Tibial nerve (tissue), 4 donors: Measurements from ENCODE around the gene LMO4. TPM values are rescaled to one million over a fixed set of nuclear protein-coding genes. Genes with fewer than 3 reads are reported as not detected.

Experiments used
- DNase-seq, 2 donors: peaks; one replicate each; pipeline ENCODE4 v3.0.0-alpha.2; 2019; ENCODE audit warnings: low spot score in 2 of 2
- H3K27ac ChIP-seq, 4 donors: fragments of 200-600 bp; sonication (generic) in 3 of 4; one replicate each; pipeline ENCODE4 v1.5.1; 2017 to 2019; ENCODE audit warnings: mild to moderate bottlenecking in 1 of 4
- H3K27me3 ChIP-seq, 2 donors: fragments of 200-600 bp; sonication (generic) in 1 of 2; one replicate each; pipeline versions ENCODE4 v1.5.1 to v1.6.0; 2017 to 2019
- H3K36me3 ChIP-seq, 3 donors: fragments of 200-600 bp; sonication (generic); one replicate each; pipeline ENCODE4 v1.5.1; 2018 to 2019
- H3K4me1 ChIP-seq, 4 donors: fragments of 200-600 bp; sonication (generic) in 3 of 4; one replicate each; pipeline ENCODE4 v1.5.1; 2017 to 2019
- H3K4me3 ChIP-seq, 4 donors: fragments of 200-600 bp; sonication (generic) in 3 of 4; one replicate each; pipeline ENCODE4 v1.5.1; 2017 to 2019; ENCODE audit warnings: mild to moderate bottlenecking in 1 of 4, moderate library complexity in 1 of 4
- H3K9me3 ChIP-seq, 4 donors: fragments of 200-600 bp; sonication (generic) in 3 of 4; one replicate each; pipeline ENCODE4 v1.5.1; 2017 to 2019
- CTCF ChIP-seq, 5 experiments: fragments of 200-600 bp in 3 of 5; fragments of 450-650 bp in 2 of 5; sonication (generic) in 3 of 5; IDR thresholded peaks; one replicate each; pipeline ENCODE4 v1.5.1; 2016 to 2019; ENCODE audit warnings: antibody characterized with exemption in 5 of 5, mild to moderate bottlenecking in 3 of 5, moderate library complexity in 2 of 5
- EP300 ChIP-seq, 2 donors: sonication (generic); formaldehyde crosslinking; IDR thresholded peaks; one replicate each; pipeline ENCODE4 v1.6.1; 2017; ENCODE audit warnings: antibody characterized with exemption in 2 of 2, mild to moderate bottlenecking in 1 of 2
- POLR2A ChIP-seq, 2 donors: fragments of 450-650 bp; IDR thresholded peaks; one replicate each; pipeline ENCODE4 v1.6.1; 2017; ENCODE audit warnings: antibody characterized with exemption in 2 of 2, mild to moderate bottlenecking in 2 of 2, moderate library complexity in 2 of 2
- WGBS, 2 donors: methylation state at CpG; one replicate each; pipeline ENCODE4 v1.1.5; 2018; 5-methylcytosine and 5-hydroxymethylcytosine counted together
- total RNA-seq, 4 donors: library from RNA; depleted of rRNA; stranded (reverse); fragments of >200 nt; gene quantifications; one replicate each; pipeline ENCODE4 v1.1.0, GENCODE V29; 2016

LMO4 gene
- total RNA-seq, 4 donors from 2014 or later, result 34.7 to 43.2 (median 40.7) TPM

DNA sequence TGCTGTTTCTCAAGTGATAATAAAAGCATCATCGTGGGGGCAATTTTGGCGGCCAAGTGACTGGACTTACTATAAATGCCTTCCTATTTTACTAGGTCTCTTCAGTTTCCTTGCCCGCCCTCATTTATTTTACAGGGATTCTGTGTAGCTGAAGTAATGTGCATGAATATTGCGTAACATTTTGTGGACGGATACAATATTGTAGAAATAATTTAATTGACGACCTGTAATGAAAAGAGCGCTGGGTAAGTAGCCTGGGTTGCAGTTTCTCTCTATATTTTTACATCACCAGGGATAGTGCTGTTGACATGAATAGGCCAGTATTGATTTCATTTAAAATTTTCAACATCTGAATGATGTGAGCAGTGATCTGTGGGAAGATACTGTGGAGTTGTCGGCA lies 28.1 kb upstream of the LMO4 start:
- Histone ChIP-seq H3K27me3 (no peaks in the 10 kb centered on the region), H3K36me3 (no peaks in the 10 kb centered on the region), H3K27ac (no peak overlapping the region), H3K4me3 (no peak overlapping the region), H3K9me3 (no peaks in the 10 kb centered on the region), H3K4me1 (no peaks in the 10 kb centered on the region)
- 82 to 85% methylated on average over 8 of the region's 8 CpGs for WGBS, 2 donors
- TF ChIP-seq EP300 (IDR thresholded peaks at IDR 0.05), result no peak
- no peak for TF ChIP-seq CTCF (IDR thresholded peaks at IDR 0.05)
- TF ChIP-seq POLR2A (IDR thresholded peaks at IDR 0.05), result no peak
- DNase-seq, result no peak

GRCh38 chr1:87305151-87305550 lies 23.5 kb upstream of the LMO4 start:
- no peak for DNase-seq
- Histone ChIP-seq H3K27ac (no peak overlapping the region), H3K36me3 (no peaks in the 10 kb centered on the region), H3K4me3 (no peak overlapping the region), H3K9me3 (no peaks in the 10 kb centered on the region), H3K27me3 (no peaks in the 10 kb centered on the region), H3K4me1 (no peaks in the 10 kb centered on the region)
- WGBS, 2 donors, result 80 to 89% methylated on average over 5 of the region's 5 CpGs
- TF ChIP-seq POLR2A (IDR thresholded peaks at IDR 0.05), result no peak
- TF ChIP-seq EP300 (IDR thresholded peaks at IDR 0.05), result no peak
- TF ChIP-seq CTCF (IDR thresholded peaks at IDR 0.05), result no peak

- no peak overlapping the region for H3K4me3 ChIP-seq
- WGBS, 2 donors, result 52 to 66% methylated on average over 7 of the region's 7 CpGs
- DNase-seq, result no peak
- H3K27ac ChIP-seq, result no peak overlapping the region
- no peaks in the 10 kb centered on the region for H3K27me3 ChIP-seq
- no peak for TF ChIP-seq CTCF (IDR thresholded peaks at IDR 0.05)
- no peak for TF ChIP-seq POLR2A (IDR thresholded peaks at IDR 0.05)
- no peak for TF ChIP-seq EP300 (IDR thresholded peaks at IDR 0.05)
- no peaks in the 10 kb centered on the region for H3K4me1 ChIP-seq
- no peaks in the 10 kb centered on the region for H3K9me3 ChIP-seq
- no peaks in the 10 kb centered on the region for H3K36me3 ChIP-seq
Observed at GRCh38 chr1:87305762-87306161, 22.9 kb upstream of the LMO4 start.

DNA sequence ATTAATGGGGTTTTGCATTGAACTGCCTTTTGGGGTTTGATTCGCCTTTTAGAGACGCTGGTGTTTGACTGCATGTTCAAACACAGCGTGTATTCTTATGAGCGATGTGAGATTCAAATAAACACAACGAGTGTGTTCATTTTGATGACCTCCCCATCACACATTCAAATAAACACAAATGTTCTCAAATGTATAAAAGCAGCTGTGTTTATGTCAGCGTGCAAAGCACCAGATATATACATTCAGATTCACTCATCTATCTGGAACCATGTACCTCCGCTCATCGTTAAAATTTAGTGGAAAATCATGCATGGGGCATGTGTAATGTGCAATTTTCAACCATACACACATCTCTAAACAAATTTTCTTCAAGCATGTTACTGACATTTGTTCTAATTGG lies 21.4 kb upstream of the LMO4 start:
- WGBS, 2 donors, result 64 to 66% methylated on average over 8 of the region's 8 CpGs
- H3K4me1 ChIP-seq, result no peaks in the 10 kb centered on the region

GRCh38 chr1:87307931-87308330 lies 20.7 kb upstream of the LMO4 start:
- H3K27me3 ChIP-seq, result no peaks in the 10 kb centered on the region
- H3K4me3 ChIP-seq, result no peak overlapping the region
- H3K36me3 ChIP-seq, result no peaks in the 10 kb centered on the region
- H3K4me1 ChIP-seq, result no peaks in the 10 kb centered on the region
- no peak overlapping the region for H3K27ac ChIP-seq
- WGBS, 2 donors, result 90 to 96% methylated on average over 4 of the region's 4 CpGs
- H3K9me3 ChIP-seq, result no peaks in the 10 kb centered on the region
- no peak for DNase-seq
- TF ChIP-seq POLR2A (IDR thresholded peaks at IDR 0.05), result no peak
- no peak for TF ChIP-seq CTCF (IDR thresholded peaks at IDR 0.05)
- TF ChIP-seq EP300 (IDR thresholded peaks at IDR 0.05), result no peak

More for the DNA sequence above, 21.4 kb upstream of the LMO4 start:
- no peaks in the 10 kb centered on the region for H3K9me3 ChIP-seq
- TF ChIP-seq POLR2A (IDR thresholded peaks at IDR 0.05) (no peak), CTCF (IDR thresholded peaks at IDR 0.05) (no peak), EP300 (IDR thresholded peaks at IDR 0.05) (no peak)
- no peaks in the 10 kb centered on the region for H3K27me3 ChIP-seq
- no peak overlapping the region for H3K4me3 ChIP-seq
- no peaks in the 10 kb centered on the region for H3K36me3 ChIP-seq
- no peak overlapping the region for H3K27ac ChIP-seq
- DNase-seq, result no peak
